Hepatocyte (in vitro differentiated cells): ENCODE data around the gene MAPK8IP1.

Experiments
- EZH2 ChIP-seq: fragments of 200-600 bp; sonication (generic); IDR thresholded peaks from 2 replicates; pipeline ENCODE4 v1.6.1; 2016; ENCODE audit warnings: antibody characterized with exemption, mild to moderate bottlenecking, borderline replicate concordance
- EZH2phosphoT487 ChIP-seq: fragments of 200-600 bp; sonication (generic); IDR thresholded peaks from one replicate; pipeline ENCODE4 v1.6.1; 2018; ENCODE audit warnings: antibody characterized with exemption, mild to moderate bottlenecking, low read depth, moderate library complexity; ENCODE audit not compliant: unreplicated experiment, severe bottlenecking
- TF ChIP-seq, protein P1 (sequence below): fragments of 200-600 bp; sonication (generic); IDR thresholded peaks from 2 replicates; pipeline ENCODE4 v1.5.1; 2016; ENCODE audit warnings: antibody characterized with exemption, mild to moderate bottlenecking; ENCODE audit not compliant: poor library complexity

GRCh38 chr11:45926536-45927331 lies 41.3 kb downstream of the MAPK8IP1 start:
- TF ChIP-seq, protein P1, sequence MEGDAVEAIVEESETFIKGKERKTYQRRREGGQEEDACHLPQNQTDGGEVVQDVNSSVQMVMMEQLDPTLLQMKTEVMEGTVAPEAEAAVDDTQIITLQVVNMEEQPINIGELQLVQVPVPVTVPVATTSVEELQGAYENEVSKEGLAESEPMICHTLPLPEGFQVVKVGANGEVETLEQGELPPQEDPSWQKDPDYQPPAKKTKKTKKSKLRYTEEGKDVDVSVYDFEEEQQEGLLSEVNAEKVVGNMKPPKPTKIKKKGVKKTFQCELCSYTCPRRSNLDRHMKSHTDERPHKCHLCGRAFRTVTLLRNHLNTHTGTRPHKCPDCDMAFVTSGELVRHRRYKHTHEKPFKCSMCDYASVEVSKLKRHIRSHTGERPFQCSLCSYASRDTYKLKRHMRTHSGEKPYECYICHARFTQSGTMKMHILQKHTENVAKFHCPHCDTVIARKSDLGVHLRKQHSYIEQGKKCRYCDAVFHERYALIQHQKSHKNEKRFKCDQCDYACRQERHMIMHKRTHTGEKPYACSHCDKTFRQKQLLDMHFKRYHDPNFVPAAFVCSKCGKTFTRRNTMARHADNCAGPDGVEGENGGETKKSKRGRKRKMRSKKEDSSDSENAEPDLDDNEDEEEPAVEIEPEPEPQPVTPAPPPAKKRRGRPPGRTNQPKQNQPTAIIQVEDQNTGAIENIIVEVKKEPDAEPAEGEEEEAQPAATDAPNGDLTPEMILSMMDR: no peak
- TF ChIP-seq EZH2 (no peak), EZH2phosphoT487 (no peak)
